Osteoblast (primary cell): ENCODE results near the gene MCTP2. TPM values are rescaled to one million over a fixed set of nuclear protein-coding genes. Genes with fewer than 3 reads are reported as not detected.

Source experiments
- DNase-seq: peaks from one replicate; pipeline ENCODE4 v3.0.0; 2011; ENCODE audit warnings: low spot score, mixed read lengths; ENCODE audit not compliant: insufficient read length; ENCODE audit errors: missing footprints
- H2AFZ ChIP-seq: 2 replicates; pipeline ENCODE4 v1.6.0; 2011; ENCODE audit warnings: mild to moderate bottlenecking, low read length
- H3K27ac ChIP-seq: 2 replicates; pipeline ENCODE4 v1.5.1; 2011; ENCODE audit warnings: mild to moderate bottlenecking, low read depth, low read length, moderate library complexity
- H3K27me3 ChIP-seq: 2 replicates; pipeline ENCODE4 v1.6.0; 2012; ENCODE audit warnings: mild to moderate bottlenecking, control low read depth, inconsistent platforms, low read length, moderate library complexity; ENCODE audit not compliant: insufficient read depth
- H3K36me3 ChIP-seq: 2 replicates; pipeline ENCODE4 v1.5.1; 2011; ENCODE audit warnings: mild to moderate bottlenecking, low read length, control low read depth, moderate library complexity; ENCODE audit not compliant: insufficient read depth
- H3K4me1 ChIP-seq: 2 replicates; pipeline ENCODE4 v1.5.1; 2011; ENCODE audit warnings: mild to moderate bottlenecking, low read length, control low read depth, moderate library complexity; ENCODE audit not compliant: insufficient read depth
- H3K4me2 ChIP-seq: 2 replicates; pipeline ENCODE4 v1.6.0; 2011; ENCODE audit warnings: mild to moderate bottlenecking, low read length; ENCODE audit not compliant: insufficient read depth
- H3K4me3 ChIP-seq: fragments of 200-600 bp; sonication (generic); 3 replicates; pipeline ENCODE4 v1.5.1; 2012; ENCODE audit warnings: mild to moderate bottlenecking, low read length, inconsistent platforms; ENCODE audit not compliant: insufficient read depth
- H3K79me2 ChIP-seq: 2 replicates; pipeline ENCODE4 v1.6.0; 2012; ENCODE audit warnings: mild to moderate bottlenecking, low read length, control low read depth, inconsistent platforms; ENCODE audit not compliant: insufficient read depth
- H3K9me3 ChIP-seq: 2 replicates; pipeline ENCODE4 v1.5.1; 2011; ENCODE audit warnings: low read depth, low read length, control low read depth
- H4K20me1 ChIP-seq: 2 replicates; pipeline ENCODE4 v1.6.0; 2012; ENCODE audit warnings: mild to moderate bottlenecking, low read length, control low read depth; ENCODE audit not compliant: insufficient read depth
- total RNA-seq: library from RNA; depleted of rRNA; stranded (reverse); fragments of >200 nt; gene quantifications from 2 replicates; pipeline ENCODE4 v1.2.3, GENCODE V29; 2012
- TF ChIP-seq, protein P1 (sequence below): IDR thresholded peaks from 2 replicates; pipeline ENCODE4 v1.5.1; 2011; ENCODE audit warnings: mild to moderate bottlenecking, low read depth, low read length, moderate library complexity; ENCODE audit errors: extremely low read depth

Gene MCTP2
- total RNA-seq, 1 donor: 16.3 TPM

DNA sequence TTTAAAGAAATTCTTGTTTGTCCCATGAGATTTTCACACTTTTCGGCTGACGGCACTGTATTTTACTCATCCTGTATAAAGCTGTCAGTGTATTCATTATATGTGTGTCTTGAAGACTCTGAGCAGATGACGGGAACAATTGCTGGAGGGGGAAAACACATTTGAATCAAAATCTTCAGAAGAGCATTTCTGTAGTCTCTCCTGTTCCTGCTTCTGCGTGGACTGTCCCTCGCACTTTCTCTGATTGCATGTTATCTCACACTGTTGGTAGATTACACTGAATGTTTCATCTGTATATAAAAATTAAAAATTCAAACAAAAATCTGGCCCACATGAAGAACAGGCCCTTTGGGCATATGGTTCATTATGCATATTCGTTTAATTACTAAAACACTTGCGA lies 184.9 kb downstream of the MCTP2 start:
- Histone ChIP-seq H3K36me3 (no peaks in the 10 kb centered on the region), H3K4me3 (no peak overlapping the region), H3K4me1 (no peaks in the 10 kb centered on the region), H3K4me2 (no peak overlapping the region), H3K27me3 (no peaks in the 10 kb centered on the region), H2AFZ (no peak overlapping the region), H3K79me2 (no peaks in the 10 kb centered on the region), H3K9me3 (peaks cover 2% of the 10 kb centered on the region), H3K27ac (no peak overlapping the region), H4K20me1 (no peaks in the 10 kb centered on the region)
- no peak for DNase-seq
- TF ChIP-seq, protein P1, sequence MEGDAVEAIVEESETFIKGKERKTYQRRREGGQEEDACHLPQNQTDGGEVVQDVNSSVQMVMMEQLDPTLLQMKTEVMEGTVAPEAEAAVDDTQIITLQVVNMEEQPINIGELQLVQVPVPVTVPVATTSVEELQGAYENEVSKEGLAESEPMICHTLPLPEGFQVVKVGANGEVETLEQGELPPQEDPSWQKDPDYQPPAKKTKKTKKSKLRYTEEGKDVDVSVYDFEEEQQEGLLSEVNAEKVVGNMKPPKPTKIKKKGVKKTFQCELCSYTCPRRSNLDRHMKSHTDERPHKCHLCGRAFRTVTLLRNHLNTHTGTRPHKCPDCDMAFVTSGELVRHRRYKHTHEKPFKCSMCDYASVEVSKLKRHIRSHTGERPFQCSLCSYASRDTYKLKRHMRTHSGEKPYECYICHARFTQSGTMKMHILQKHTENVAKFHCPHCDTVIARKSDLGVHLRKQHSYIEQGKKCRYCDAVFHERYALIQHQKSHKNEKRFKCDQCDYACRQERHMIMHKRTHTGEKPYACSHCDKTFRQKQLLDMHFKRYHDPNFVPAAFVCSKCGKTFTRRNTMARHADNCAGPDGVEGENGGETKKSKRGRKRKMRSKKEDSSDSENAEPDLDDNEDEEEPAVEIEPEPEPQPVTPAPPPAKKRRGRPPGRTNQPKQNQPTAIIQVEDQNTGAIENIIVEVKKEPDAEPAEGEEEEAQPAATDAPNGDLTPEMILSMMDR: no peak

DNA sequence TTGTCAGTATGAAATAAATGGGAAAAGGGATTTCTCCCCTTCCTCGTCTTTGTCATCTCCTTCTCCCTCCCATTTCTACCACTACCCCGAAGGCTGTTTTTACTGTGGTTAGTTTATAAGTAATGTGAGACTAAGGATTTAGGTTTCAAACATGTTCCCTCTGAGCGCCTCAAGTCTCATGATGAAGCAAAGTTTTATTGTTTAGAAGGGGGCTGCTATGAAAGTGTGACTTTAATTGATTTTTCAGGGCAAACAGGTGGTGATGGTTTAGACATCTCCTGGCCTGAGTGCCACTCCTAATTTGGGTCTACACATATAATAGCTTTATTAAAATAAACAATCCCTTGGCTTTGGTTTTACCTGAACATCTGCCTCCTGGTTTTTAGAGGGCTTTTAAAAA lies 185.5 kb downstream of the MCTP2 start:
- TF ChIP-seq, protein P1: no peak
- Histone ChIP-seq H3K79me2 (no peaks in the 10 kb centered on the region), H2AFZ (no peak overlapping the region), H3K4me3 (no peak overlapping the region), H3K27ac (no peak overlapping the region), H3K36me3 (no peaks in the 10 kb centered on the region), H3K4me2 (no peak overlapping the region), H3K27me3 (no peaks in the 10 kb centered on the region), H4K20me1 (no peaks in the 10 kb centered on the region), H3K9me3 (peaks cover 2% of the 10 kb centered on the region), H3K4me1 (no peaks in the 10 kb centered on the region)
- DNase-seq: no peak

GRCh38 chr15:94417501-94418293 lies 186.3 kb downstream of the MCTP2 start:
- Histone ChIP-seq H3K9me3 (peaks cover 2% of the 10 kb centered on the region), H3K79me2 (no peaks in the 10 kb centered on the region), H3K36me3 (no peaks in the 10 kb centered on the region), H3K27me3 (no peaks in the 10 kb centered on the region), H3K4me1 (no peaks in the 10 kb centered on the region), H3K4me3 (no peak overlapping the region), H2AFZ (no peak overlapping the region), H3K4me2 (no peak overlapping the region), H3K27ac (no peak overlapping the region), H4K20me1 (no peaks in the 10 kb centered on the region)
- TF ChIP-seq, protein P1: no peak
- no peak for DNase-seq

GRCh38 chr15:94421706-94422105 lies 190.3 kb downstream of the MCTP2 start:
- no peak overlapping the region for H3K27ac ChIP-seq
- H3K36me3 ChIP-seq: no peaks in the 10 kb centered on the region
- H4K20me1 ChIP-seq: no peaks in the 10 kb centered on the region
- H3K4me1 ChIP-seq: no peaks in the 10 kb centered on the region
- H3K4me3 ChIP-seq: no peak overlapping the region
- H3K9me3 ChIP-seq: peaks cover under 1% of the 10 kb centered on the region
- no peaks in the 10 kb centered on the region for H3K79me2 ChIP-seq
- no peak for DNase-seq
- no peaks in the 10 kb centered on the region for H3K27me3 ChIP-seq
- H2AFZ ChIP-seq: no peak overlapping the region
- TF ChIP-seq, protein P1: no peak
- no peak overlapping the region for H3K4me2 ChIP-seq
